Stimulated activated CD8-positive, alpha-beta memory T cell treated with anti-CD3 and anti-CD28 coated beads, Interleukin-2, amount 100 ng/mL, for 48 hours (primary cell): Measurements from ENCODE around the gene MXI1.

Source experiments
- DNase-seq, 2 donors: peaks; one replicate each; pipeline ENCODE4 v3.0.0-alpha.2; 2020; ENCODE audit warnings: low read depth in 2 of 2

The MXI1 gene

GRCh38 chr10:110274647-110275046 lies 67.2 kb downstream of the MXI1 start:
- no peak for DNase-seq

GRCh38 chr10:110275128-110275729 lies 67.8 kb downstream of the MXI1 start:
- no peak for DNase-seq

GRCh38 chr10:110276603-110277002 lies 69.2 kb downstream of the MXI1 start:
- DNase-seq, result no peak

- DNase-seq, result no peak
These were observed 70.2 kb downstream of the MXI1 start for GRCh38 chr10:110277591-110277990.

- no peak for DNase-seq
These were observed 71.4 kb downstream of the MXI1 start for GRCh38 chr10:110278562-110279406.

- peak; percentile 2 to 5 for DNase-seq
These were observed 72.1 kb downstream of the MXI1 start for GRCh38 chr10:110279407-110279986.

GRCh38 chr10:110284262-110284661 lies 76.9 kb downstream of the MXI1 start:
- no peak for DNase-seq

- no peak for DNase-seq
These were observed 78.1 kb downstream of the MXI1 start for GRCh38 chr10:110285501-110285900.

- DNase-seq, result no peak
These were observed 79.4 kb downstream of the MXI1 start for GRCh38 chr10:110286841-110287240.

GRCh38 chr10:110296966-110297365 lies 89.6 kb downstream of the MXI1 start:
- no peak for DNase-seq

- no peak for DNase-seq
These were observed 93.1 kb downstream of the MXI1 start for GRCh38 chr10:110300486-110300986.

- DNase-seq, result no peak
These were observed 96.3 kb downstream of the MXI1 start for GRCh38 chr10:110303681-110304080.

- DNase-seq, result peak; percentile 13 to 31
These were observed 97.0 kb downstream of the MXI1 start for GRCh38 chr10:110304394-110304779.

GRCh38 chr10:110304780-110305421 lies 97.5 kb downstream of the MXI1 start, which contains the start of gene SMNDC1:
TSS of gene SMNDC1 (minus strand) at chr10:110304920. CDS start at chr10:110303587, 1,333 bp downstream.
- peak; percentile 91 to 96 for DNase-seq

GRCh38 chr10:110305767-110306451 lies 98.5 kb downstream of the MXI1 start:
- DNase-seq, result no peak

GRCh38 chr10:110306452-110306768 lies 99.0 kb downstream of the MXI1 start:
- DNase-seq, result no peak

- DNase-seq, result no peak
These were observed 100.4 kb downstream of the MXI1 start for GRCh38 chr10:110307805-110308204.

GRCh38 chr10:110310741-110311140 lies 103.3 kb downstream of the MXI1 start:
- DNase-seq, result no peak

- DNase-seq, result peak in 1 of 2 donors; percentile 23
These were observed 104.0 kb downstream of the MXI1 start for GRCh38 chr10:110311357-110311949.

- no peak for DNase-seq
These were observed 104.8 kb downstream of the MXI1 start for GRCh38 chr10:110312206-110312605.

GRCh38 chr10:110313674-110314073 lies 106.3 kb downstream of the MXI1 start:
- DNase-seq, result no peak
